HPDE6-E6E7 (cell line): ENCODE data around the gene ASPG.

ENCODE experiments used
- DNase-seq: peaks from one replicate; pipeline ENCODE4 v3.0.0; 2011; ENCODE audit warnings: missing footprints; ENCODE audit errors: extremely low spot score

ASPG gene

DNA sequence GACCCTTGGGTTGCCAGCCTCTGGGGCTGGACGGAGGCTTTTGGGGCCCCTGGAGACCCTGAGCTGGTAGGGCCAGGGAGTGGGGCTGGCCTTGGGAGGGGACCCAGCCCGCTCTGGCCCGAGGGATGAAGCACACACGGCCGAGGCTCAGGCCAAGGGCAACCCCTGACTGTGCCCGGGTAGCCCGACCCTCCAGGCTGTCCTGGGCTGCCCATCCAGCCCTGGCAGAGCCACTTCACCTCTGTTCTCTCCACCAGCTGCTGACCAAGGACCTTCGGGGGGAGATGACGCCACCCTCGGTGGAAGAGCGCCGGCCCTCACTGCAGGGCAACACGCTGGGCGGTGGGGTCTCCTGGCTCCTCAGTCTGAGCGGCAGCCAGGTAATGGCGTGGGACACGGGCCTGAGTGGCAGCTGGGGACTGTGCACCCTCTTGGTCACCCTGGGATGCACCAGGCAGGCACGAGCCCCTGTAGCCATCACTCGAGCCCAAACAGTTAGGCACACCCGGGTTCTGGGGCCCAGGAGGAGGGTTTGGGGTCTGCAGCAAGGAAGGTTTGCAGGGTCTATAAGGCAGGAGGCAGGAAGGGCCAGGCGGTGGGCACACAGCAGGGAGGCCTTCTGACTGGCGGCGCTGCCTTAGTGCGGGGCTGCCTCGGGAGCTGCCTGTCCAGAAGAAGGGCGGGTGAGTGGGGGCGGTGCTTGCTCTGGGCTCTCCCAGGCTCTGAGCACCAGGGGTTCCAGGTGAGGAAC, 19.7 kb downstream of the ASPG start:
- DNase-seq: no peak

DNA sequence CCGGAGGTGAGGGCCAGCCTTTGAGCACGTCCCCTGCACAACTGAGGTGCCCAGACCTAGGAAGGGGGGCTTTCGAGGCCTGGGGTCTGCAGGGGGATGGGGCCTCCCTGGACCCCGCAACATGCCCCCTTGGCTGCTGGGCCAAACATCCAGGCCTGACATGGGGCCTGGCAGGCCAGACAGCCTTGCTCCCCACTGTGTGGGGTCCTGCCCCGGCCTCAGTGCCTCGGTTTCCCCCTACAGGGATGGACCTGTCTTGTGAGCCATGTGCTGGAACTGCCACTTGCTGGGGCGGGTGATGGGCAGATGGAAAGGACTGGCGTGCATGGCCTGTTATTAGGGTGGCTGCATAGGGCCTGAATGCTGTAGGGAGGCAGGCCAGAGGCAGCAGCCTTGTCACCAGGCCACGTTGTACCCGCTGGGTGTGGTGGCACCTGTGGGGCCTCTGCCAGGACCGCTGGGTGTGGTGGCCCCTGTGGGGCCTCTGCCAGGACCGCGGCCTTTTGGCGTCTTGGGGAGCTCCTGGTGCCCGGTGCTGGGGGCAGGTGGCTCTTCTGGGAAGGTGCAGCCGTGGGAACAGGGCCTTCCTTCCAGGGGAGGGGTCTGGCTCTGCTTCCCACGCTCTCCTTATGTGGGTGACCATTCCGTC, 20.4 kb downstream of the ASPG start:
- DNase-seq: no peak

DNA sequence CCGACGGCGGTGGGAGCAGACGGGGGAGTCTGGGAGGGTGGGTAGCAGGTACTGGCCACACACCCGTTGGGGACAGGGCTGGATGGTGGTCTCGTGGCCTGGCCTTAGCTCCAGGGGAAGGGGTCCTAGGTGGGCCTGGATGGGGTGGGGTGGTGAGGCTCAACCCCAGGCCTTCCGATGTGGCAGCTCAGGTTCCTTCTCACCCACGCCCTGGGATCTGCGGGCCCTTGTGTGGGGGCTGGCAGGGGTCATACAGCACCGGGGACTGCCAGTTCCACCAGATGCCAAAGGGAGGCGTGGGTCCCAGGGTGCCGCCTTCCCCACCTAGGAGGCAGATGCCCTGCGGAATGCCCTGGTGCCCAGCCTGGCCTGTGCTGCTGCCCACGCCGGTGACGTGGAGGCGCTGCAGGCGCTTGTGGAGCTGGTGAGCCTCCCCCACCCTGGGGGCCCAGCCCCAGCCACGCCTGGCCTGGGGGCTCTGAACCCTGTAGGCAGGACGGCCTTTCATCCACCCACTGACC, 21.0 kb downstream of the ASPG start:
- DNase-seq: no peak

DNA sequence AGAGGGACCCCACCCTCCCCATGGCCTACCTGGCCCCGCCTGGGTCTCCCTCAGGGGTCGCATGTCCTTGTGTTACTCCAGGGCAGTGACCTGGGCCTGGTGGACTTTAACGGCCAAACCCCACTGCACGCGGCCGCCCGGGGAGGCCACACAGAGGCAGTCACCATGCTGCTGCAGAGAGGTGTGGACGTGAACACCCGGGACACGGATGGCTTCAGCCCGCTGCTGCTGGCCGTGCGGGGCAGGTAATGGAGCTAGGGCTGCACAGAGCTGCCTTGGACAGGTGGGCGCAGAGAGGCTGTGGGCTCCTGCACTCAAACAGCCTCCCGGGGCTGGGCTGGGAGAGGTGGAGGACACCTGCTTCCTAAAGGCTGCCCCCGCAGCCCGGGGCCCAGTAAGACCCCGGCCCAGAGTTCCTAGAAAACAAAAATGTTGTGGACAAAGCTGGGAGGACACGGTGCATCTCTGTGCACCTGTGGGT, 21.6 kb downstream of the ASPG start:
- no peak for DNase-seq

DNA sequence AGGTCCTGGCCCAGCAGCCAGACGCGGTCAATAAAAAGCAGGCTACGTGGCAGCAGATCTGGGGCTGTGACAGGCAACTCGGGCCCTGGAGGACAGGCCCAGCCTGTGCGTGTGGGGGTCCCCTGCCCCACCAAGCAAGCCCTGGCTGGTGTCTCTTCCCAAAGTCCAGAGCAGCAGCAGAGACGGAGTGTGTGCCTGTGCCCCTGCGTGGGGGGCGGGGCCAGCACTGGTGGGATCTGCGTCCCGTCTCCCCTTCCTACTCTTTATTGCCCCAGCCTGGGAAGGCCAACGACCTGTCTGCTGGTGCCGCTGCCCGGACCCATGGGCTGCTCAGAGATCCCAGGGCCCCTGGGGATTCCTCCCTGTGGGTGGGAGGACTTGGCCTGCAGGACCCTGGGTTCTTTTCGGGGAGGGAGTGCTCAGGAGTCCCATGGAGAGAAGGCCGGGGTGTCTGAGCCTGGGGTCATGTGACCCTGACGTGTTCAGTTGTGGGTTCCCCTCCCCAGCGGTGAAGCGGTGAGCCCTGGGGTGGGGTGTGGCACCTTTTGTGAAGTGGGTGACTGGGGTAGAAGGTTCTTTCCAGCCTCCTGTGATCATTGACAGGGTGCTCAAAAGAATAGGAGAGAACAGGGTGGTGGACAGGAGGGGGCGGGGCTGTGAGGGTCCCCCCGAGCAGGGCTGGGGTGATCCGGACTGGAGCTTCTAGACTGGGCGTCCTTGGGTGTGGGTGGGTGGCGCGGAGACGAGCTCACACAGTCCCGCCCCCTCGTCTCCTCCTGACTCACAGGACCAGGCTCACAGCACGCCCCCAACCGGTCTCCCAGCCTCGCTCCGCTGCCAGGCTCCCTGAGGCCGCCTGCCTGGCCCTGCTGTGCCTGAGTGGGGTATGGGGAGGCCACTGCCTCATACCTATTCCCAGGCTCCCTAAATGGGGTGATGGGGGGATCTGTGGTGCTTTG, 22.4 kb downstream of the ASPG start:
- DNase-seq: peak; percentile 63

DNA sequence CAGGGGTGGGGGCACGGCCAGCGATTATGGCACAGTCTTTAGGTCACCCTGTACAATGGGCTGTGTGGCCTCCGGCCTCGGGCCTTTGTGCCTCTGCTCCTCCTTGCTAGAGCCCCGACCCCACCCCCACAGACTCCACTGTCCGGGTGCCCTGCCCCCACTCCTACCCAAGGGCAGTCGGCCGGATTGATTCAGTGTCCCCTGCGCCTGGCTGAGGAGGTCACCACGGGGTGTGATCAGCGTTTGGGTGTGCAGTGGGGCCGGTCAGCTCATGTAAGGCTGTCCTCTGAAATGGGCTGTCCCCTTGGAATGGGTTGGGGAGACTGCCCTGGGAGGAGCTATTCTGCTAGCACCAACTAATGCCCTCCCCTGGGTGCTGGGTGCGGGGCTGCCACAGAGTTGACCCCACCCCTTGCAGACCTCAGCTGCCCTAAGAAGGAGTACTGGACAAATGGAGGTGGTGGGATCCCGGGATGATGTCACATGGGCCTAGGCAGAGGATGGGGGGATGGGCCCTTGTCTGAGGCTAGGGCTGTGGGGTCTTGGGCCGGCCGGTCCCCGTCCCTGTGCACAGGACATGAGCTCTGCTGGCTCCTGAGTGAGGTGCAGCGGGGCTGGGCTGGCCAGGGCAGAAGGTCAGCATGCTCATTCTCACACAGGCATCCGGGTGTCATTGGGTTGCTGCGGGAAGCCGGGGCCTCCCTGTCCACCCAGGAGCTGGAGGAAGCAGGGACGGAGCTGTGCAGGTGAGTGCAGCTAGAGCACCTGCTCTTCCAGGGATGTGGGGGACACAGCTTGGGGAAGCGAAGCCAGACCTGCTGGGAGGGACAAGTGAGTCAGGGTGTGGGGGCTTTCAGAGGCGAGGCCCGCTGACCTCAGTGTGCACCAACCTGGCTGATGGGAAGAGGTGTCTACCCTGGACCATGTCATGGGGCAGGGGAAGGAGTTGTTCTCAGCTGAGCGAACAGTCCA, 23.4 kb downstream of the ASPG start:
- no peak for DNase-seq

DNA sequence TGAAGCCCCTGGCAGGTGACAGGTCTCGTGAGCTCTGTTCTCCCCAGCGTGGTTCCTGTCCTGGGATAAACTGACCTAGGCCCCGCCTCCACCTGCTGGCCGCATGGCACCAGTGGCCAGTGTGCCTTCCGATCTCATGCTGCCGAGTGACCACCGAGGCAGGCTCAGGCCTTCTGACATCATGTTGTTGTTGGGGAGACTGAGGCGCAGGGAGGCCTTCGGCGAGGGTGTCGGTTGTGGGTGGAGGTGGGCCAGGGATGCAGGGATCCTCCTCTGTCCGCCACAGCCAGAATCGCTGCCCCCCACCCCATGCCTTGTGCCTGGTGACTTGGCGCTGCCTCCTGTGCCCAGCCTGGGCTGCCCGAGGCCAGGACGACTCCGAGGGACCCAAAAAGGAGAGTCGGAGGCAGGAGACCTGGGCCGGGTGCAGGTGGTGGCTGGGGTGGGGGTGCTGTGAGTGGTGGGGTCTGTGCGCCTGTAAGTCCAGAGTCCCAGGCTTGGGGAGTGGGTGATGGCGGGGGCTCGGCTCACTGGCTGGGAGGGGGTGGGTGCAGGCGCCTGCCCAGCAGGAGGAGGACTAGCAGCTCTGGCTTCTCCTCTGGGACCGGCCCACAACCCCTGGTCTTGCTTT, 24.3 kb downstream of the ASPG start:
- DNase-seq: no peak

DNA sequence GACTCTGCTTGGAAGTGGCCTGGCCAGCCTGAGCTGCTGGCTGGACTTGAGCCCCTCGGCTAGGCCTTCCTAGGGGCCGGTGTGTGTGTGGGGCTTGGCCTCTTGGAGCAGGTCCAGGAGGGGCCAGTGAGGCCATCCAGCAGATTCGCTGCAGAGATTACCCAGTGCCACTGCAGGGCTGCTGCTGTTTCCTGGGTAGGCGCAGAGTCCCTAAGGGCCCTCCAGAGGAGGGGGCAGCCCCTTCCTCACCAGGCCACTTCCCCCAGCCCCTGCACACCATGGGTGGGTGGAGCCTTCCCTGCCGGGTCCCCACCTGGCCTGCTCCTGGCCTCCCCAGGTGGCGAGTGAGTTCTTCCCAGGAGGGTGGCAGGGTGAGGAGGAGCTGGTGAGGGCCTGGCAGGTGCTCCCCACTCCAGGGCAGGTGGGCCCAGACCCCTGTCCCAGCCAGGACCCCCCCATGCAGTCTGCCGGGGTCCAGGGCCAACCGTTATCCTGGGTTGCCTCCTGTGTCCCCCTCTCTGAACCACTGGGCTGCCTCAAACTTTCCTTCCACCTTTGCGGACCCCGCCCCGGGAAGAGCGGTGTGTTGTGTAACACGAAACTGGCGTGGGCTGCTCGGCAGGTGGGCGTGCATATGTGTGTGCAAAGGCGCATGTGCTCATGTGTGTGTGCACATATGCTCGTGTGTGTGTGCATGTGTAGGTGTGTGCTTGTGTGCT, 25.1 kb downstream of the ASPG start:
- no peak for DNase-seq

DNA sequence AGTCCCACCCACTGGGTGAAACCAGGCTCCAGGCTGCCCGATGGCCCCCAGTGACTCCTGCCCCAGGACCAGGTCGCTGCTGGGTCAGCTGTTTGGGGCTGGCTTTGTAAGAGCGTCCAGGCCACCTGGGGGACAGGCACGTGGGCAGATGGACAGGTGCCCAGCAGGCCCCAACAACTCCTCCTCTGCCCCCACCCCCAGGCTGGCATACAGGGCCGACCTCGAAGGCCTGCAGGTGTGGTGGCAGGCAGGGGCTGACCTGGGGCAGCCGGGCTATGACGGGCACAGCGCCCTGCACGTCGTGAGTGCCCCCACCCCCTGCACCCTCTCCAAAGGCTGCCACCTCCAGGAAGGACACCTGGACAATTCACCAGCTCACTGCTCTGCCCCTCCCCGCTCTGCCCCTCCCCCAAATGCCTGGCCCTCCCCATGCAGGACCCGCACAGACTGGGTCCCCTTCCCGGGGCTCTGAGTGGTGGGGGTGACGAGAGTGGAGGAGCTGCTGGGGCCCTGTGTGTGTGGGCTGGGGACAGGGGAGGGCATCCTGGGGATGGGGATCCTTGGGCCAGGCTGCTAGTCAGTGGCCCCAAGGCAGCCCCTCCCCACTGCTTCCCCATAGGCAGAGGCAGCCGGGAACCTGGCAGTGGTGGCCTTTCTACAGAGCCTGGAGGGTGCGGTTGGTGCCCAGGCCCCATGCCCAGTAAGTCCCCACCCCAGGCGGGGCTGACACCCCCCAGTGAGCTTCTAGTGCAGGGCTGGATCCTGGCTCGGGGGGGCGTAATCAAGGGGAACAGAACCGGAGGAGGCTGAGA, 26.0 kb downstream of the ASPG start:
- DNase-seq: no peak

DNA sequence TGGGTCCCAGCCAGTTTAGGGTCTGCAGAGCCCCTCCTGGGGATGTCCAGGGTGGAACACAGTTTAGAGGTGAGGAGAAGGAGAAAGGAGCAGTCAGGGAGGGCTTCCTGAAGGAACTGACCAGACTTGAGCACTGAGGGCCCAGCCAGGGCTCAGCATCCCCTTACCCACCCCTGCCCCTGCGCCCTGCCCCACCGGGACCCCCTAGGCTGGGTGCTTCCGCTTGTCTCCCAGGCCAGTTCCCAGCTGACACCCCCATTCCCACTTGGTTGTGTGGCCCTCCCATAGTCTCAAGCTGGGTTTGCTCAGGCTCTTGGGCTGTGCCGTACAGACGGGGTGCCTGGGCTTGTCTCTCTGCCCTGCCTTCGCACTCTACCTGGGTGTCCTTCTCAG, 26.6 kb downstream of the ASPG start:
- no peak for DNase-seq

DNA sequence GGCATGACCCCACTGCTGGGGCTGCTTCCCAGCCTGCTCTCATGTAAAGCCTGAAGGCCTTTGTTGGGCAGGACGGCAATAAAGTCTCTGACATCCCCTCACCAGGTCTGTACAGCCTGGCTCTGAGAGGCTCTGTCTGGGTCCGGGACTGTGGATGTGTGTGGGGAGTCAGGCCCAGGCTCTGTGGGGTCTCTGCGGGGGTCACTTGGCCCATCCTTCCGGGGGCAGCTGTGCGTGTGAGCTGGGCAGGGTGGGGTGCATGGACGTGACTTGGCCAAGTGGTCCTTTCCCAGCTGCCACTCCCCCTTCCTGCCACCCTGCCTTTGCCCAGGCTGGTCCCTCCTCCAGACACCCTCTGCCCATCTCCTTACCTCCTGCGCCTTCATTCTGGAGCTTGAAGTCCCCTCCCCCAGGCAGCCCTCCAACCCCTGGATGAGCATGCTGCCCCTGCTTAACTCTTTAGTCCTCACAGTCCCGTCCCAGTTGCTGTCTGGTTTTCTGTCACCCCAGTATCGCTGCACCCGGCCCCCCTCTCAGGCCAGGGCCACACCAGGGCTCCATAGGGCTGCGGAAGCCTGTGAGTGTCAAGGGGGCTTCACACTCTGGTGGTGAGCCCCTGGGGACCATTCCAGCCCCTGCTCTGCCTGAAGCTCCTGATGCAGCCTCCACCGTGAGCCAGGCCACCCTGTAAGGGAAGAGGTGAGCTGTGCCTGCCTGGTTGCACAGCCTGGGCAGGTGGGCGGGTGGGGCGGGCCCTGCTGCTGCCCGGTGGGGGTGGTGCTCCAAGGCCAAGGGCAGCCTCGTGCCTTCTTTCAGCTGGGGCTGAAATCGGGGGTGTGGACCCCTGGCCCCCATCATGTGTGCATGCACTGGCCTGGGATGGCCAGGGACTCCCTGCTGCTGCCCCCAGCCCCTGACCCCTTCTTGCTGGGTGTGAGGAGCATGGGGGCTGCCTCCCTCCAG, 27.4 kb downstream of the ASPG start:
- no peak for DNase-seq

DNA sequence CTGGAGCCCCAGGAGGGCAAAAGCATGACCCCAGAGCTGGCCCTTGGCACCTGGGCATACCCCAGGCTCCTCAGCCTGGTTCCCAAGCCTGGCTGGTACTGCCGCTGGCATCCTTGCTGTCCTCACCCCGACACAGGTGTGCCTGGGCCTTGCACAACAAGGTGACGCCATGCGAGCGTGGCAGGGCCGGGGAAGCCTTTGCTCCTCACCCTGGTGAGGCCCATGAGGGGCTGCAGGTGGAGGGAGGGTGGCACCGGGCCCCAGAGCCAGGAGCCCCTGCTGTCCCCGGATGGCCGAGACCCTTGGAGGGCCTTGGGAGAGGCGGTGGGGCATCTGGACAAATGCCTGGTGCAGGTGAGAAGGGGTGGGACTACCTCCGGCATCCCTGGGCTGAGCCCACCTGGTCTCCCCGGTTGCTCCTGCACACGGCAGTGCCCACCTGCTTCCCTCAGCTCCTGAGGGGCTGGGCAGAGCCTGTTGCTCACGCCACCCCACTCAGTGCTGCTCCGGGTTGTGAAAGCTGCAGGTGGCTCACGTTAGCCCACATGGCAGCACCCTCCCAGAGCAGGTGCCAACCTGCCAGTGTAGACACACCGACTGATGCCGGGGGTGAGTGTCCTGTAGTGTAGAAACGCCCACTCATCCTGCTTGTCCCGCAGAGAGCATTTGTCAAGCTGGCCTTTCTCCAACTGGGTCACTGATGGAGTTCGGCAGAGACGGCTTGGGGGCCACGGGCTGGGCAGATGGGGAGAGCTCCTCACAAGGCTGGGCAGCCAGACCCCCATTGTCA, 28.3 kb downstream of the ASPG start:
- no peak for DNase-seq

DNA sequence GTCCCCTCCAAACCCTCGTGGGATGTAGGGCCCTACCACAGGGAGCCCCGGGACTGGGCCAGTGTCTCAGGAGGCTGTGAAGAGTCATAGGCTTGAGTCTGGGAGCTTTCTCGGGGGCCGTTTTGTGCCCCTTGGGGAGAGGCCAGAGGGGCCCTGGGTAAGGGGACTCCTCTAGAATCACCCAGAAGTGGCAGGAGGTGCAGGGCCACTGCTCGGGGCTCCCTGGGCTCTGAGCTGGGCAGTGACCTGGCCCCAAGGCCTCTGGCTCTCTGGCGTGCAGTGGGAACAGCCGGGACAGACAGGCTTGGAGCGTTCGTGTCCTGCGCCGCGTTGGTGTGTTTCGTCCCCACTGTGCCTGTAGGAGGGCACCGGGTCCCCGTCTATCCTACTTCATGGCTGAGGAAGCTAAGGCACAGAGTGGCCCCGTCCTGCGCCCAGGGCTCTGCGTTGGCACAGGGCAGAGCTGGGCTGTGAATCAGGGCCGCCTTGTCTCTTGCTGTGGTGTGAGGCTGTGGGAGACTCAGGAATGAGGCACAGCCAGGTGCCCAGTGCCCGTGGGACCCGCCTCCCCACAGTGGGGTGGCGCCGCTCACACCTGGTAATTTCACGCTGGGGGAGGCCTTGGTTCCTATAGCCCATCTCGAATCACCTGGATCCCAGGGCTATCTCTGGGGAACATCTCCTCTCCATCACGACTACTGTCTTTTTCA, 29.1 kb downstream of the ASPG start:
- no peak for DNase-seq

DNA sequence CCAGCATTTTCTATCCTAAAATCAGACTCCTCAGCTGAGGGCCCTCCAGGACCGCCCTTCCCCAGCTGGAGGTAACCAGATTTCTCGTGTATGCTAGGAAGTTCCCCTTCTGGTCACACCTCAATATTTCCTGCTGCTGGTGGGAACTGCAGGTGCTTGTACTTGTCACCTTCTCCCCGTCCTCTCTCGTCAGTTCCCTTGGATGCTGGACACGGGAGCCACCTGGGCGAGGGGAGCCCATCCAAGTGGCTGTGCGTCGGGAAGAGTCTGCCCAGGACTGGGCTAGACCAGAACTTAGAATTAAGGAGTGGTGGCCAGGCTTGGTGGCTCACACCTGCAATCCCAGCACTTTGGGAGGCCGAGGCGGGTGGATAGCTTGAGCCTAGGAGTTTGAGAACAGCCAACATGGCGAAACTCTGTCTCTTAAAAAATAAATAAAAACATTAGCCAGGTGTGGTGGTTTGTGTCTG, 29.7 kb downstream of the ASPG start:
- DNase-seq: no peak

DNA sequence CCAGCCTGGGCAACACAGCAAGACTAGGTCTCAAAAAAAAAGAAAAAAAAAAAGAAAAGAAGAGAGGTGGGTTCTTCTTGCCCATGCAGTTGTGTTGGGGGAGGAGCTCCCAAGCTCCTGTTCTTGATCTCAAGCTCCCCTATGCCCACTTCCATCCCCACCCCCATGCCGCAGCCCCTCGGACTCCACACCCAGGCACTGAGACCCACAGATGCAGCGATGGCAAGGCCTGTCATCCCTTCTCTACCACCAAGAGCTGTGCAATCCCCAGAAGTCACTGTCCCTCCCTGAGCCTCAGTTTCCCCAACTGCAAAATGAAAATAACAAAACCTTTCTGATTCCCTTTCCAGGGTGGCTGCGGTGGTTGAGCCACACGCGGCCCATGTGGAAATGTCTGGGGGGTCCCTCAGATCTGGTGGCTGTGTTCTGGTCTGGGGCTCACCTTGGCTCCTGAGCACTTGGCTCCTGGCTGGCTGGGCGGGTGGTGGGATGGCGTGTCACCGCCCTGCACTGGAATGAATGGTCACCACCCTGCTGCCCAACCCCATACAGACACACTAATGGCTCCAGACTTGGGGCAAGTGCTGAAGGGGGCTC, 30.3 kb downstream of the ASPG start:
- DNase-seq: no peak

DNA sequence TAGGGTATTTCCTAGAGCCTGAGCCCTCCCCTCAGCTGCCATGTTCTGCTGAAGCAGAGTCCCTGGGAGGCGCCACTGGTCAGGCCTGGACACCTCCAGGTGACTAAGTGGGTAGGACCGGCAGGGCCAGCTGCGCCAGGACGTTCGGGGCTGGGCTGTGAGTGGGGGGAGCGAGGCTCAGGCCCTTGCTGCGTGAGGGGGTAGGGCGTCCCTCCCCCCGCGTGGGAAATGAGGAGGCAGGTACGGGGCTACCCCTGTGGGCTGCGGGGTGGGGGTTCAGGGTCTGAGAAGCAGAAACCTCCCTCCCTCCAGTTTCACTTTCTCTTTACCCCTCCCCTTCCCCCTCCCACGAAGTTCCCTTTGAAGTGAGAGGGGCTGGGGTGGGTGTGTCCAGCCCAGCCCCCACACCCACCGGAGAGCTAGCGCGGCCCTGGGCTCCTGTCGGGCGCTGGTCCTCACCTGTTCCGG, 30.8 kb downstream of the ASPG start:
- no peak for DNase-seq
